ENCODE results near the gene RTCB. TPM values are rescaled to one million over a fixed set of nuclear protein-coding genes. Genes with fewer than 3 reads are reported as not detected.

RTCB gene
- total RNA-seq, 1 donor from 2014 or later, result 106 TPM

DNA sequence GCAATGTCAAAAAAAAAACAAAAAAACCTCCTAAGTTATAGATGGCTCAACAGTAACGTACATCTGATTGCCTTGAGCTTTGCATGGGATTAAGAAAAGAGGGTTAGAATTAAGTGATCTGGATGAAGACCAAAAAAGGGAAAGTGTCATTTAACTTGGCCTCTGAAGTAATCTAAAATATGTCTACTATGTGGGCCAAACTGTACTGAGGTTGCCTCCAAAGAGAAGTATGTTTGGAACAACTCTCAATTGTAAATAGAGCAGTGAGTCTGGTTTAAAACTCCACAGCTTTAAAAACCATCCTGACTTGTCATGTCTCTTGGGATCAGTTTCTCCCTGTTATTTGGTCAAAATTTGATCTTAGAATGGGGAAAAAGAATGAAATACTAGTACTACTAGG is 11.6 kb upstream of the RTCB start:
- TF ChIP-seq, protein P1, sequence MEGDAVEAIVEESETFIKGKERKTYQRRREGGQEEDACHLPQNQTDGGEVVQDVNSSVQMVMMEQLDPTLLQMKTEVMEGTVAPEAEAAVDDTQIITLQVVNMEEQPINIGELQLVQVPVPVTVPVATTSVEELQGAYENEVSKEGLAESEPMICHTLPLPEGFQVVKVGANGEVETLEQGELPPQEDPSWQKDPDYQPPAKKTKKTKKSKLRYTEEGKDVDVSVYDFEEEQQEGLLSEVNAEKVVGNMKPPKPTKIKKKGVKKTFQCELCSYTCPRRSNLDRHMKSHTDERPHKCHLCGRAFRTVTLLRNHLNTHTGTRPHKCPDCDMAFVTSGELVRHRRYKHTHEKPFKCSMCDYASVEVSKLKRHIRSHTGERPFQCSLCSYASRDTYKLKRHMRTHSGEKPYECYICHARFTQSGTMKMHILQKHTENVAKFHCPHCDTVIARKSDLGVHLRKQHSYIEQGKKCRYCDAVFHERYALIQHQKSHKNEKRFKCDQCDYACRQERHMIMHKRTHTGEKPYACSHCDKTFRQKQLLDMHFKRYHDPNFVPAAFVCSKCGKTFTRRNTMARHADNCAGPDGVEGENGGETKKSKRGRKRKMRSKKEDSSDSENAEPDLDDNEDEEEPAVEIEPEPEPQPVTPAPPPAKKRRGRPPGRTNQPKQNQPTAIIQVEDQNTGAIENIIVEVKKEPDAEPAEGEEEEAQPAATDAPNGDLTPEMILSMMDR (conservative IDR thresholded peaks at IDR 0.05; ENCODE audit: low read depth, low read length), result no peak
- no peak overlapping the region for H3K4me3 ChIP-seq (ENCODE audit: low read depth, low read length)
- no peak for DNase-seq (ENCODE audit: low read depth)

DNA sequence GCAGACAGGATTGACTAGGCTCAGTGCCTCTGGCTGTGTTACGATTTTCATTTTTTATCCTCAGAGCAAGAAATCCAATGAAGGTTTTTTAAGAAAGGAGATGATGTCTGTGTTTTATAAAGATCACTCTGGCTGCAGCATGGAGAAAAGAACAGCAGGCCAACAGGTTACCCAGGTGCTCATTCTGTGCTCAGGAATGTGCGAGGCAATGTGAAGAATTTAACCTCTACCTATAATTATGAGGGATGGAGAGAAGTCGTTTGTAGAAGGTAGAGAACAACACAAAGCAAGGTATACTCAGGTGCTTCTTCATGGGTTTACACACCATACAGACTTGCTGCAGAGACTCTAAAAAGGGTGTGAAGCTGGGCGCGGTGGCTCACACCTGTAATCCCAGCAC is 10.0 kb upstream of the RTCB start:
- DNase-seq (ENCODE audit: low read depth), result no peak
- TF ChIP-seq, protein P1 (conservative IDR thresholded peaks at IDR 0.05; ENCODE audit: low read depth, low read length), result no peak
- H3K4me3 ChIP-seq (ENCODE audit: low read depth, low read length), result no peak overlapping the region

- no peak for DNase-seq (ENCODE audit: low read depth)
- no peak overlapping the region for H3K4me3 ChIP-seq (ENCODE audit: low read depth, low read length)
- TF ChIP-seq, protein P1 (conservative IDR thresholded peaks at IDR 0.05; ENCODE audit: low read depth, low read length), result no peak
These were observed 9.4 kb upstream of the RTCB start for GRCh38 chr22:32421484-32421883.

GRCh38 chr22:32417906-32418305 is 5.9 kb upstream of the RTCB start:
- no peak overlapping the region for H3K4me3 ChIP-seq (ENCODE audit: low read depth, low read length)
- DNase-seq (ENCODE audit: low read depth), result no peak
- TF ChIP-seq, protein P1 (conservative IDR thresholded peaks at IDR 0.05; ENCODE audit: low read depth, low read length), result no peak

DNA sequence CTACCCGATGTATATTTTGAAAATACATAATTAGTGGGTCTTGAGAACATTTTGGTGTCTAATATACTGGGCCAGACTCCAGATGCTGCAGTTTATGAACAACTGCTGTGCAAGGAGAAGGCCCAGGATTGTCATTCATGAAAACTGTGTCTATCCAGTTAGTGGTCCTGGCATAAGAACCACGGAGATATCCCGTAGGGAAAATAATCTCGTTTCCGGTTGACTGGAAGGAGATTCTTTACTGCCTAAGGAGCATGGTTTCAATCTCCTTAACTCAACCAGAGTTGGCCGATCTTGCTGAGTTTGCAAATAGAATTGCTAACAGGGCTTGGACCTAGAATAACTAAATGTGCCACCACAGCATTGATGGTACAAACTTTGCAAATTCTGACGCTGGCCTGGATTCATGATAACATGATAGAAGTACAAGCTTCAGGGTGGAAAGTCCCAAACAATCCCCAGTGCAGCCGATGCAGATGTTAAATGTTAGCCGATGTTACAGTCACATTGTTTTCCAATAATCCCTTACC is 4.6 kb upstream of the RTCB start:
- no peak overlapping the region for H3K4me3 ChIP-seq (ENCODE audit: low read depth, low read length)
- DNase-seq (ENCODE audit: low read depth), result no peak
- TF ChIP-seq, protein P1 (conservative IDR thresholded peaks at IDR 0.05; ENCODE audit: low read depth, low read length), result no peak

DNA sequence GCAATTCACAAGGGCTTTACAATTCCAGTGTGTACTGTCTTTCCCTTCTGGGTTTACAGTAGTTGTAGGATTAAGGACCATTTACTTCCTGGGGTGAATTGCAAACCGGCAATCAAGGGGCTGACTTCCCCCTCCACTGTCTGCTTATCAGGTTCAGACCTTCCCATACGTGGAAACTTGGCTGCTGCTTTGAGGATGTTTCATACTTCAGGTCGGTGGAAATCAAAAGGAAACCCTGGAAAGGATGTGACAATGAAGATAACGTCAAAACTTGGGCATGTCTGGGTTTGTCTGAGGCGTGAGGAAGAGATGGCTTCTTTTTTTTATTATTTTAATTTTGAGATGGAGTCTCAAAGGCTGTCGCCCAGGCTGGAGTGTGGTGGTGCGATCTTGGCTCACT is 2.1 kb upstream of the RTCB start:
- H3K4me3 ChIP-seq (ENCODE audit: low read depth, low read length), result no peak overlapping the region
- no peak for DNase-seq (ENCODE audit: low read depth)
- TF ChIP-seq, protein P1 (conservative IDR thresholded peaks at IDR 0.05; ENCODE audit: low read depth, low read length), result no peak

- TF ChIP-seq, protein P1 (conservative IDR thresholded peaks at IDR 0.05; ENCODE audit: low read depth, low read length), result peak; percentile 68
- no peak overlapping the region for H3K4me3 ChIP-seq (ENCODE audit: low read depth, low read length)
- DNase-seq (ENCODE audit: low read depth), result no peak
These were observed 1.7 kb upstream of the RTCB start for GRCh38 chr22:32413719-32414118.
